A549 (cell line): ENCODE data around the gene ATP1B1. TPM values are rescaled to one million over a fixed set of nuclear protein-coding genes. Genes with fewer than 3 reads are reported as not detected.

Experiments
- CBX2 ChIP-seq: fragments of 200-600 bp; sonication (generic); IDR thresholded peaks from 2 replicates; pipeline ENCODE4 v1.6.1; 2016; ENCODE audit warnings: low read depth, mild to moderate bottlenecking, borderline replicate concordance
- CTCF ChIP-seq: fragments of >200 bp; sonication (Bioruptor Twin); formaldehyde crosslinking; IDR thresholded peaks from 3 replicates; pipeline ENCODE4 v1.5.1; 2016
- EHF ChIP-seq: fragments of 250-450 bp; sonication (Bioruptor Pico); IDR thresholded peaks from 2 replicates; pipeline ENCODE4 v1.5.0; 2020; ENCODE audit warnings: mild to moderate bottlenecking
- EP300 ChIP-seq, 2 experiments: fragments of >200 bp; sonication (Bioruptor Twin); formaldehyde crosslinking; IDR thresholded peaks; 2 replicates in 1 of 2; 3 replicates in 1 of 2; pipeline ENCODE4 v1.6.1; 2016 to 2017
- FOSB ChIP-seq: fragments of 250-450 bp; sonication (Bioruptor Pico); IDR thresholded peaks from 2 replicates; pipeline ENCODE4 v1.5.0; 2020; ENCODE audit warnings: mild to moderate bottlenecking, moderate library complexity
- FOSL2 ChIP-seq, 2 experiments: fragments of 450-650 bp in 1 of 2; fragments of >200 bp in 1 of 2; sonication (Bioruptor Twin) in 1 of 2; formaldehyde crosslinking; IDR thresholded peaks; 2 replicates each; pipeline versions ENCODE4 v1.5.0 to v1.6.1; 2016 to 2020; ENCODE audit warnings: mild to moderate bottlenecking in 1 of 2, moderate library complexity in 1 of 2
- FOXS1 ChIP-seq: fragments of 250-450 bp; sonication (Bioruptor Pico); IDR thresholded peaks from 2 replicates; pipeline ENCODE4 v1.5.0; 2020; ENCODE audit warnings: mild to moderate bottlenecking, moderate library complexity
- GATA3 ChIP-seq: IDR thresholded peaks from 2 replicates; pipeline ENCODE4 v1.6.1; 2012; ENCODE audit warnings: borderline replicate concordance
- HDAC2 ChIP-seq: fragments of 200-600 bp; sonication (generic); IDR thresholded peaks from 2 replicates; pipeline ENCODE4 v1.6.1; 2016
- HOXA7 ChIP-seq: fragments of 250-450 bp; sonication (Bioruptor Pico); IDR thresholded peaks from 2 replicates; pipeline ENCODE4 v1.5.0; 2020; ENCODE audit warnings: mild to moderate bottlenecking, moderate library complexity
- HOXB5 ChIP-seq: fragments of 250-450 bp; sonication (Bioruptor Pico); IDR thresholded peaks from 2 replicates; pipeline ENCODE4 v1.5.0; 2020; ENCODE audit warnings: mild to moderate bottlenecking, moderate library complexity
- JUN ChIP-seq, 2 experiments: fragments of >200 bp; sonication (Bioruptor Twin); formaldehyde crosslinking; IDR thresholded peaks; 2 replicates in 1 of 2; 3 replicates in 1 of 2; pipeline ENCODE4 v1.6.1; 2016 to 2017
- JUNB ChIP-seq: fragments of >200 bp; sonication (Bioruptor Twin); formaldehyde crosslinking; IDR thresholded peaks from 2 replicates; pipeline ENCODE4 v1.6.1; 2016
- KDM1A ChIP-seq: fragments of 200-600 bp; sonication (generic); IDR thresholded peaks from 2 replicates; pipeline ENCODE4 v1.6.1; 2016; ENCODE audit warnings: low read depth, mild to moderate bottlenecking
- MAFK ChIP-seq: fragments of 450-650 bp; IDR thresholded peaks from 2 replicates; pipeline ENCODE4 v1.6.1; 2014; ENCODE audit not compliant: partially characterized antibody
- MAX ChIP-seq: IDR thresholded peaks from 2 replicates; pipeline ENCODE4 v1.6.1; 2012
- NPAS2 ChIP-seq: fragments of 250-450 bp; sonication (Bioruptor Pico); IDR thresholded peaks from 2 replicates; pipeline ENCODE4 v1.8.0; 2022; ENCODE audit warnings: mild to moderate bottlenecking, moderate library complexity, borderline replicate concordance
- PHF8 ChIP-seq: fragments of 200-600 bp; sonication (generic); IDR thresholded peaks from 2 replicates; pipeline ENCODE4 v1.6.1; 2016; ENCODE audit warnings: low read depth, mild to moderate bottlenecking, antibody characterized with exemption, moderate library complexity, borderline replicate concordance
- POLR2AphosphoS2 ChIP-seq: conservative IDR thresholded peaks from 2 replicates; pipeline ENCODE4 v1.6.1; 2012; ENCODE audit warnings: low read length, improper control_type of control experiment, inconsistent platforms
- RAD21 ChIP-seq, 2 experiments: fragments of >200 bp in 1 of 2; sonication (Bioruptor Twin) in 1 of 2; formaldehyde crosslinking in 1 of 2; IDR thresholded peaks in 1 of 2; conservative IDR thresholded peaks in 1 of 2; 2 replicates in 1 of 2; 3 replicates in 1 of 2; pipeline ENCODE4 v1.6.1; 2012 to 2018; ENCODE audit warnings: inconsistent platforms in 1 of 2
- RCOR1 ChIP-seq: fragments of 150-350 bp; IDR thresholded peaks from 2 replicates; pipeline ENCODE4 v1.6.1; 2014; ENCODE audit warnings: antibody characterized with exemption, low read length, low read depth
- REST ChIP-seq: fragments of 200-600 bp; sonication (generic); IDR thresholded peaks from 2 replicates; pipeline ENCODE4 v1.6.1; 2016; ENCODE audit warnings: antibody characterized with exemption, mild to moderate bottlenecking, moderate library complexity
- RNF2 ChIP-seq: fragments of 200-600 bp; sonication (generic); IDR thresholded peaks from 2 replicates; pipeline ENCODE4 v1.6.1; 2016; ENCODE audit warnings: low read depth, mild to moderate bottlenecking, antibody characterized with exemption, moderate library complexity, borderline replicate concordance
- SMC3 ChIP-seq: fragments of >200 bp; sonication (Bioruptor Twin); formaldehyde crosslinking; IDR thresholded peaks from 3 replicates; pipeline ENCODE4 v1.6.1; 2018; ENCODE audit warnings: inconsistent platforms
- TFCP2L1 ChIP-seq: fragments of 250-450 bp; sonication (Bioruptor Pico); IDR thresholded peaks from 2 replicates; pipeline ENCODE4 v1.5.0; 2021; ENCODE audit warnings: mild to moderate bottlenecking
- ZFP36 ChIP-seq: fragments of 450-650 bp; IDR thresholded peaks from 2 replicates; pipeline ENCODE4 v1.6.1; 2014; ENCODE audit warnings: borderline replicate concordance; ENCODE audit not compliant: partially characterized antibody
- ZSCAN20 ChIP-seq: fragments of 250-450 bp; sonication (Bioruptor Pico); IDR thresholded peaks from 2 replicates; pipeline ENCODE4 v1.8.0; 2022; ENCODE audit warnings: mild to moderate bottlenecking, moderate library complexity
- polyA plus RNA-seq, 4 experiments: library from polyadenylated mRNA; depleted of rRNA in 3 of 4; stranded (reverse); fragments of >200 nt; fragmentation: RNase III in 1 of 4; extraction: RNeasy Plus Mini Kit Qiagen cat#74134 plus additional on column Dnase treatment in 1 of 4; gene quantifications; 2 replicates in 3 of 4; 3 replicates in 1 of 4; pipeline ENCODE4 v1.2.3, GENCODE V29; 2011 to 2017

Gene ATP1B1
- polyA plus RNA-seq, 2 of the 4 experiments (the other 2 are of a cell fraction): 303 to 377 TPM

- TF ChIP-seq REST: no peak
- TF ChIP-seq ZSCAN20: no peak
- TF ChIP-seq RCOR1: no peak
- TF ChIP-seq PHF8: no peak
- TF ChIP-seq RAD21 (conservative IDR thresholded peaks at IDR 0.05 in 1 of 2, IDR thresholded peaks at IDR 0.05 in 1 of 2): no peak
- no peak for TF ChIP-seq EHF (CRISPR knock-in tag)
- TF ChIP-seq MAX: peak; percentile 66
- TF ChIP-seq ZFP36: no peak
- TF ChIP-seq POLR2AphosphoS2: peak; percentile 67; the same call in 1 of the 2 replicates
- no peak for TF ChIP-seq CBX2
- TF ChIP-seq JUNB: peak; percentile 63; the same call in 1 of the 2 replicates
- TF ChIP-seq HOXA7 (CRISPR knock-in tag): 0 out of 2 replicates have a peak, but pooled peaks have one; percentile 62
- TF ChIP-seq KDM1A: no peak
- TF ChIP-seq JUN (IDR thresholded peaks at IDR 0.05): 0 out of 5 replicates have a peak, but pooled peaks of 1 of the 2 experiments have one; percentile 49
- no peak for TF ChIP-seq NPAS2 (CRISPR knock-in tag)
- no peak for TF ChIP-seq RNF2
- TF ChIP-seq MAFK: peak; percentile 72
- no peak; a peak in 1 of 5 replicates for TF ChIP-seq EP300 (IDR thresholded peaks at IDR 0.05)
- TF ChIP-seq FOXS1 (CRISPR knock-in tag): 0 out of 2 replicates have a peak, but pooled peaks have one; percentile 28
- 0 out of 3 replicates have a peak, but pooled peaks have one; percentile 15 for TF ChIP-seq SMC3
- peak; percentile 56; the same call in 1 of the 2 replicates for TF ChIP-seq HOXB5 (CRISPR knock-in tag)
- TF ChIP-seq FOSL2 (IDR thresholded peaks at IDR 0.05): peak; percentile 46; the same call in 1 of the 2 replicates
- peak; percentile 82 for TF ChIP-seq FOSL2 (CRISPR knock-in tag; IDR thresholded peaks at IDR 0.05)
- peak; percentile 38; the same call in 1 of the 2 replicates for TF ChIP-seq GATA3
- no peak for TF ChIP-seq TFCP2L1 (CRISPR knock-in tag)
- no peak for TF ChIP-seq HDAC2
- no peak for TF ChIP-seq CTCF
- TF ChIP-seq FOSB (CRISPR knock-in tag): 0 out of 2 replicates have a peak, but pooled peaks have one; percentile 52
These were observed 12.9 kb downstream of the ATP1B1 start (continued) for GRCh38 chr1:169119405-169119804.
